8988T (cell line): ENCODE results near the gene STAT5B.
"Not testable (repeated sequence)": the region's sequence is repeated elsewhere in the genome, so short reads cannot be mapped to it uniquely, and the experiment has no call there.

ENCODE experiments used
- DNase-seq: peaks from one replicate; pipeline ENCODE4 v3.0.0; 2011

Gene STAT5B

GRCh38 chr17:42264366-42264765 is 11.8 kb downstream of the STAT5B start:
- not testable (repeated sequence) for DNase-seq

GRCh38 chr17:42260318-42260717 is 15.9 kb downstream of the STAT5B start:
- DNase-seq, result no peak

GRCh38 chr17:42255445-42255844 is 20.7 kb downstream of the STAT5B start:
- no peak for DNase-seq

- DNase-seq, result no peak
Measured at GRCh38 chr17:42253578-42253977, 22.6 kb downstream of the STAT5B start.

- DNase-seq, result no peak
Measured at GRCh38 chr17:42252597-42253550, 23.3 kb downstream of the STAT5B start.

GRCh38 chr17:42251115-42251514 is 25.1 kb downstream of the STAT5B start:
- no peak for DNase-seq

- no peak for DNase-seq
Measured at GRCh38 chr17:42249681-42250446, 26.3 kb downstream of the STAT5B start.

- DNase-seq, result no peak
Measured at GRCh38 chr17:42248351-42249179, 27.6 kb downstream of the STAT5B start.

- no peak for DNase-seq
Measured at GRCh38 chr17:42247734-42248133, 28.5 kb downstream of the STAT5B start.

- DNase-seq, result no peak
Measured at GRCh38 chr17:42246515-42246914, 29.7 kb downstream of the STAT5B start.

- not testable (repeated sequence) for DNase-seq
Measured at GRCh38 chr17:42245183-42245582, 31.0 kb downstream of the STAT5B start.

GRCh38 chr17:42244116-42244515 is 32.1 kb downstream of the STAT5B start:
- not testable (repeated sequence) for DNase-seq

GRCh38 chr17:42243493-42243982 is 32.7 kb downstream of the STAT5B start:
- no peak for DNase-seq

- DNase-seq, result no peak
Measured at GRCh38 chr17:42241871-42242270, 34.3 kb downstream of the STAT5B start.

GRCh38 chr17:42240863-42241262 is 35.3 kb downstream of the STAT5B start:
- DNase-seq, result not testable (repeated sequence)

- DNase-seq, result no peak
Measured at GRCh38 chr17:42240201-42240600, 36.0 kb downstream of the STAT5B start.

- DNase-seq, result not testable (repeated sequence)
Measured at GRCh38 chr17:42239576-42239975, 36.6 kb downstream of the STAT5B start.

- no peak for DNase-seq
Measured at GRCh38 chr17:42236760-42237159, 39.4 kb downstream of the STAT5B start.

GRCh38 chr17:42233994-42234393 is 42.2 kb downstream of the STAT5B start:
- DNase-seq, result no peak

GRCh38 chr17:42233156-42233555 is 43.0 kb downstream of the STAT5B start:
- no peak for DNase-seq

GRCh38 chr17:42230225-42230624 is 46.0 kb downstream of the STAT5B start:
- no peak for DNase-seq

GRCh38 chr17:42227849-42228700 is 48.1 kb downstream of the STAT5B start:
- DNase-seq, result no peak
